Measurements from ENCODE around the gene GUCD1. TPM values are rescaled to one million over a fixed set of nuclear protein-coding genes. Genes with fewer than 3 reads are reported as not detected.

GUCD1 gene
- total and polyA plus RNA-seq, 2 of the 13 experiments (the other 11 are each of a cell fraction or from before 2014, with no cell fraction given): 128 to 245 TPM

DNA sequence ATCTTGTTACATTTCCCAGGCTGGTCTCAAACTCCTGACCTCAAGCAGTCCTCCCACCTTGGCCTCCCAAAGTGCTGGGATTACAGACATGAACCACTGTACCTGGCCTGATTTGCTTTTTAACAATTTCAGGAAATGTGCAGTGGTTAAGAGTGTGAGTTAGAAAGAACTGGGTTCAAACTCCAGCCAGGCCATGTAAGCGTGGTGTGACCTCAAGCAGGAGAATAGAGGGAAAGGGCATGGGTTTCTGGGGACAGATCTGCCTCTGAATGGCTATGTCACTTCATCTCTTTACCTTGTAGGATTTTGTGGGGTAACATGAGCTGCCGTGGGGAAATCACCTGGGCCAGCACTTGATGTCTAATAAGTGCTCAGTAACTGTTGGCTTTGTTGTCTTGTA is 10.1 kb upstream of the GUCD1 start (continued):
- TF ChIP-seq ARID2 (CRISPR knock-in tag; IDR thresholded peaks at IDR 0.05; ENCODE audit: borderline replicate concordance) (no peak), SNAPC2 (CRISPR knock-in tag; IDR thresholded peaks at IDR 0.05) (no peak), MED1 (CRISPR knock-in tag; IDR thresholded peaks at IDR 0.05) (peak; percentile 11; the same call in 1 of the 2 replicates)
- TF ChIP-seq, protein P1, sequence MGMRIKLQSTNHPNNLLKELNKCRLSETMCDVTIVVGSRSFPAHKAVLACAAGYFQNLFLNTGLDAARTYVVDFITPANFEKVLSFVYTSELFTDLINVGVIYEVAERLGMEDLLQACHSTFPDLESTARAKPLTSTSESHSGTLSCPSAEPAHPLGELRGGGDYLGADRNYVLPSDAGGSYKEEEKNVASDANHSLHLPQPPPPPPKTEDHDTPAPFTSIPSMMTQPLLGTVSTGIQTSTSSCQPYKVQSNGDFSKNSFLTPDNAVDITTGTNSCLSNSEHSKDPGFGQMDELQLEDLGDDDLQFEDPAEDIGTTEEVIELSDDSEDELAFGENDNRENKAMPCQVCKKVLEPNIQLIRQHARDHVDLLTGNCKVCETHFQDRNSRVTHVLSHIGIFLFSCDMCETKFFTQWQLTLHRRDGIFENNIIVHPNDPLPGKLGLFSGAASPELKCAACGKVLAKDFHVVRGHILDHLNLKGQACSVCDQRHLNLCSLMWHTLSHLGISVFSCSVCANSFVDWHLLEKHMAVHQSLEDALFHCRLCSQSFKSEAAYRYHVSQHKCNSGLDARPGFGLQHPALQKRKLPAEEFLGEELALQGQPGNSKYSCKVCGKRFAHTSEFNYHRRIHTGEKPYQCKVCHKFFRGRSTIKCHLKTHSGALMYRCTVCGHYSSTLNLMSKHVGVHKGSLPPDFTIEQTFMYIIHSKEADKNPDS (CRISPR knock-in tag; IDR thresholded peaks at IDR 0.05): no peak

DNA sequence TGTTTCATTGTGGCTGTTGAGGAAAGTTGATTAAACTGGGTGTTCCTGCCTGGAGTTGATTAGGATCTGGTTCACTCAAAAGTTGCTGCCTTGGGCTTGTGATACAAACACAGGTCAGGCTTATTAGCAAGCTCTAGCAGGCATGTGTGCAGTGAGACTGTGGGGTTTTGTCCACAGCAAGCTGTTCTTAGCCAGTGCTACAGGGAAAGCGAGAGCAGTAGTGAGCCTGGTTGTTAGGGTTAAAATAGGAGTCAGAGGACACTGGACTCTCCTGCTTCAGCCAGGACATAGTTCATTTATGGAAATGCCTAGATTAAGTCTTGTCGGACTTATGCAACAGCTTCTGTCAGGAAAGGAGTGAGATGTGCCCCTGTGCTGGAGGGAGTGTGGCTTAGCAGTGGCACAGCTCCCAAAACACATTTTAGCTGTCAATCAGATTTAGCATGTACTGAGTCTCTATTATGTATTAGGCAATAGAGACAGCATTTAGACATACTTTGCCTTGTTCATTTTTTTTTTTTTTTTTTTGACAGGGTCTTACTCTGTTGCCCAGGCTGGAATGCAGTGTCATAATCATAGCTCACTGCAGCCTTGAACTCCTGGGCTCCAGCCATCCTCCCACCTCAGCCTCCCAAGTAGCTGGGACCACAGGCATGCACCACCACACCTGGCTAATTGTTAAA is 9.6 kb upstream of the GUCD1 start:
- Histone ChIP-seq H3K4me3 (replicated peaks in 1 of 3; ENCODE audit: insufficient read depth in 1 of 3, low read depth in 2 of 3, low read length in 3 of 3) (peak overlapping the region in 1 of 3 experiments; percentile 32; a peak in 1 of 6 replicates), H3K79me2 (ENCODE audit: insufficient read depth, low read length) (peaks cover 82% of the 10 kb centered on the region), H3K36me3 (replicated peaks in 1 of 2; ENCODE audit: control insufficient read depth in 1 of 2, insufficient read depth in 2 of 2, low read length in 2 of 2) (peaks cover 30 to 61% of the 10 kb centered on the region in 2 experiments), H3K4me1 (ENCODE audit: insufficient read depth, low read length) (peaks cover 85% of the 10 kb centered on the region), H3K4me2 (ENCODE audit: low read depth, low read length) (peak overlapping the region; percentile 64), H3K9ac (ENCODE audit: insufficient read depth, low read depth, low read length) (peak overlapping the region; percentile 39; the same call in 1 of the 2 replicates), H3K9me3 (ENCODE audit: low read length) (no peaks in the 10 kb centered on the region), H4K20me1 (ENCODE audit: insufficient read depth, low read length) (peaks cover 21% of the 10 kb centered on the region), H3K27ac (ENCODE audit: extremely low read length, insufficient read depth, low read length) (peak overlapping the region; percentile 74), H3K27me3 (ENCODE audit: control insufficient read depth in 1 of 2, insufficient read depth in 2 of 2, low read length in 2 of 2) (no peaks in the 10 kb centered on the region), H2AFZ (ENCODE audit: low read length) (no peak overlapping the region)
- peak; percentile 92 for ATAC-seq
- in situ Hi-C loops (cut with HindIII; ENCODE audit: extremely low pct_ligation_motif_present, low pct_unique_long_range_greater_than_20kb): no loop called here
- intact Hi-C loops (cut with micrococcal nuclease; ENCODE audit: unreplicated experiment): loop anchor here (2.0 kb wide), 1 partner anchor 14 kb away; no protein-coding TSS in a partner anchor
- BruUV-seq (replicated peaks): no TSS peak
- DNase-seq (ENCODE audit: low spot score): peak; percentile 70
- 40% methylated on average over 1 of the region's 2 CpGs for WGBS (ENCODE audit: low lambda C conversion rate)
- peak; percentile 83 for FAIRE-seq
- ChIA-PET POLR2A (interaction anchor here (0.7 to 4.1 kb wide), 8 partner anchors 9 to 58 kb away, joined by 3 to 43 read pairs (median 6); partner anchors contain the start of genes GUCD1, LRRC75B and SNRPD3), CTCF (ENCODE audit: low intra/inter-chr PET ratio, low total read pairs) (no interaction called here)
- no peak for TF ChIP-seq NFKBIZ (CRISPR knock-in tag; IDR thresholded peaks at IDR 0.05)
- TF ChIP-seq SRSF4 (IDR thresholded peaks at IDR 0.05; ENCODE audit: low read depth, low read length, poor library complexity, severe bottlenecking): no peak
- TF ChIP-seq GATAD2A (CRISPR knock-in tag; IDR thresholded peaks at IDR 0.05): peak; percentile 60
- TF ChIP-seq, protein P2, sequence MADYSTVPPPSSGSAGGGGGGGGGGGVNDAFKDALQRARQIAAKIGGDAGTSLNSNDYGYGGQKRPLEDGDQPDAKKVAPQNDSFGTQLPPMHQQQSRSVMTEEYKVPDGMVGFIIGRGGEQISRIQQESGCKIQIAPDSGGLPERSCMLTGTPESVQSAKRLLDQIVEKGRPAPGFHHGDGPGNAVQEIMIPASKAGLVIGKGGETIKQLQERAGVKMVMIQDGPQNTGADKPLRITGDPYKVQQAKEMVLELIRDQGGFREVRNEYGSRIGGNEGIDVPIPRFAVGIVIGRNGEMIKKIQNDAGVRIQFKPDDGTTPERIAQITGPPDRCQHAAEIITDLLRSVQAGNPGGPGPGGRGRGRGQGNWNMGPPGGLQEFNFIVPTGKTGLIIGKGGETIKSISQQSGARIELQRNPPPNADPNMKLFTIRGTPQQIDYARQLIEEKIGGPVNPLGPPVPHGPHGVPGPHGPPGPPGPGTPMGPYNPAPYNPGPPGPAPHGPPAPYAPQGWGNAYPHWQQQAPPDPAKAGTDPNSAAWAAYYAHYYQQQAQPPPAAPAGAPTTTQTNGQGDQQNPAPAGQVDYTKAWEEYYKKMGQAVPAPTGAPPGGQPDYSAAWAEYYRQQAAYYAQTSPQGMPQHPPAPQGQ (CRISPR knock-in tag; IDR thresholded peaks at IDR 0.05; ENCODE audit: borderline replicate concordance): no peak
- no peak for TF ChIP-seq MBNL3 (CRISPR knock-in tag; conservative IDR thresholded peaks at IDR 0.05)
- no peak for TF ChIP-seq JUND (CRISPR knock-in tag; IDR thresholded peaks at IDR 0.05)
- no peak for TF ChIP-seq NFATC3 (CRISPR knock-in tag; IDR thresholded peaks at IDR 0.05)
- no peak for TF ChIP-seq ATM (IDR thresholded peaks at IDR 0.05; ENCODE audit: borderline replicate concordance)
- TF ChIP-seq ZNF83 (CRISPR knock-in tag; IDR thresholded peaks at IDR 0.05; ENCODE audit: borderline replicate concordance): no peak
- no peak for TF ChIP-seq HOXA5 (CRISPR knock-in tag; IDR thresholded peaks at IDR 0.05)
- TF ChIP-seq ZNF616 (CRISPR knock-in tag; IDR thresholded peaks at IDR 0.05; ENCODE audit: low read depth): no peak
- no peak for TF ChIP-seq BRD4 (CRISPR knock-in tag; IDR thresholded peaks at IDR 0.05)
- TF ChIP-seq, protein P3, sequence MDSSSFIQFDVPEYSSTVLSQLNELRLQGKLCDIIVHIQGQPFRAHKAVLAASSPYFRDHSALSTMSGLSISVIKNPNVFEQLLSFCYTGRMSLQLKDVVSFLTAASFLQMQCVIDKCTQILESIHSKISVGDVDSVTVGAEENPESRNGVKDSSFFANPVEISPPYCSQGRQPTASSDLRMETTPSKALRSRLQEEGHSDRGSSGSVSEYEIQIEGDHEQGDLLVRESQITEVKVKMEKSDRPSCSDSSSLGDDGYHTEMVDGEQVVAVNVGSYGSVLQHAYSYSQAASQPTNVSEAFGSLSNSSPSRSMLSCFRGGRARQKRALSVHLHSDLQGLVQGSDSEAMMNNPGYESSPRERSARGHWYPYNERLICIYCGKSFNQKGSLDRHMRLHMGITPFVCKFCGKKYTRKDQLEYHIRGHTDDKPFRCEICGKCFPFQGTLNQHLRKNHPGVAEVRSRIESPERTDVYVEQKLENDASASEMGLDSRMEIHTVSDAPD (CRISPR knock-in tag; IDR thresholded peaks at IDR 0.05): no peak
